GM13976 (cell line): ENCODE results near the gene TAPT1.

ENCODE experiments used
- DNase-seq: peaks from one replicate; pipeline ENCODE4 v3.0.0; 2012; ENCODE audit warnings: low spot score
- CTCF ChIP-seq: IDR thresholded peaks from 2 replicates; pipeline ENCODE4 v1.5.1; 2012; ENCODE audit warnings: borderline replicate concordance, mild to moderate bottlenecking; ENCODE audit not compliant: insufficient read depth; ENCODE audit errors: extremely low read depth, missing control alignments, control extremely low read depth
- in situ Hi-C: fragments of 300-500 bp; cut with MboI; formaldehyde crosslinking; loops from one replicate; pipeline ENCODE4 v1.12.0; 2022; ENCODE audit warnings: low sequenced_read_pairs, mixed read lengths, inconsistent platforms; ENCODE audit not compliant: unreplicated experiment

The TAPT1 gene

GRCh38 chr4:16218950-16219349 is 7.3 kb downstream of the TAPT1 start:
- DNase-seq = no peak
- no peak for TF ChIP-seq CTCF
- in situ Hi-C loops = no loop called here

- in situ Hi-C loops = no loop called here
- peak; percentile 43 for DNase-seq
These were observed 8.8 kb downstream of the TAPT1 start for GRCh38 chr4:16217300-16218051.

DNA sequence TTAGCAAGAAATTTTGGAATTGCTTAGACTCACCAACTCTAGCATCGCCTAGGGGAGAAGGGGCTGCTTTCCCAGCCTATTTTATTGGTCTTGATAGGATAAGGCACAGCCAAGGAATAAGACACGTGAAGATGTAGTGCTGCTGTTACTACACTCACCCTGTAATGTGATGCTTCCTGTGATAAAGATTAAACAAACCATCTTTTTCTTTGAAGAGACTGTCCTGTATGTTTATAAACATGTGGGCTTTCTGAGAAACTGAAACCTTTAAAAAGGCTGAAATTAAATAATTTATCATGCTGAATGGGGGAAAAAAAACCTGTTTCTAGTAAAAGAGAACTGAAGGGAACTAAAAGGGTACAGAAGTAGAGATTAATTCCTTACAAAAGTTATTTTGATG is 13.2 kb downstream of the TAPT1 start:
- DNase-seq = no peak
- in situ Hi-C loops = no loop called here
- TF ChIP-seq CTCF = no peak

More at GRCh38 chr4:16217300-16218051, 8.8 kb downstream of the TAPT1 start:
- TF ChIP-seq CTCF = no peak

GRCh38 chr4:16212138-16212782 is 14.0 kb downstream of the TAPT1 start:
- in situ Hi-C loops = no loop called here
- no peak for TF ChIP-seq CTCF
- DNase-seq = no peak

DNA sequence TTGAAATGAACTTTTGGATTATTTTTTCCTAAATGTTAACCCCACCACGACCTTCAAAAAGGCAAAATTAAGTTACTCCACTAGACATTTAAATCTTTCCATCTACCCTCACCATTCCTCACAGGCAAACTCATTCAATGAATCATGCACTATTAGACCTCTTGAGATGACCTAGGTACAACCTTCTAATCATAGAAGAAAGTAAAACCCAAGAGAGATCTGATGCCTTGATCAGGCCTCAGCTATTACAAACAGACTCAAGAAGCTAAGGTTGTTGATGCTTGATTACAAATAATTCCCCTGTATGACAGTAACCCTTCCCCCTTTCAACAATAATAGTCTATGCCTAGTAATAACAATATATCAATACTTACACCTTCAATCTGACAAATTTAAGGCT is 18.9 kb downstream of the TAPT1 start:
- DNase-seq = no peak
- in situ Hi-C loops = no loop called here
- no peak for TF ChIP-seq CTCF

GRCh38 chr4:16206848-16207247 is 19.4 kb downstream of the TAPT1 start:
- in situ Hi-C loops = no loop called here
- TF ChIP-seq CTCF = no peak
- DNase-seq = no peak
